Activated T-helper 17 cell treated with anti-CD3 and anti-CD28 coated beads, Interleukin-2, amount 50 U/mL, for 72 hours (primary cell): ENCODE measurements around the gene KCNN3. TPM values are rescaled to one million over a fixed set of nuclear protein-coding genes. Genes with fewer than 3 reads are reported as not detected.
"Not testable (repeated sequence)": the region's sequence is repeated elsewhere in the genome, so short reads cannot be mapped to it uniquely, and the experiment has no call there.

Source experiments
- ATAC-seq: fragments of 150-1000 bp; cut with Tn5 transposase; replicated peaks from 2 replicates; pipeline ENCODE4 v1.10.0; 2021; ENCODE audit warnings: mild to moderate bottlenecking, moderate library complexity
- H3K27ac Mint-ChIP-seq: one replicate; pipeline ENCODE4 v1.8.0; 2022; ENCODE audit warnings: mixed read lengths
- H3K27me3 Mint-ChIP-seq: one replicate; pipeline ENCODE4 v1.8.0; 2022; ENCODE audit warnings: mixed read lengths
- H3K36me3 Mint-ChIP-seq: one replicate; pipeline ENCODE4 v1.8.0; 2022; ENCODE audit warnings: low read depth, mild to moderate bottlenecking, mixed read lengths
- H3K4me1 Mint-ChIP-seq: one replicate; pipeline ENCODE4 v1.8.0; 2022; ENCODE audit warnings: mixed read lengths
- H3K4me3 Mint-ChIP-seq: one replicate; pipeline ENCODE4 v1.8.0; 2022; ENCODE audit warnings: mild to moderate bottlenecking, mixed read lengths
- H3K9me3 Mint-ChIP-seq: one replicate; pipeline ENCODE4 v1.8.0; 2022; ENCODE audit warnings: mixed read lengths
- total RNA-seq, 2 donors: library from RNA; stranded (reverse); gene quantifications; one replicate each; pipeline ENCODE4 v1.2.3, GENCODE V29; 2022

Gene KCNN3
- total RNA-seq, 2 donors from 2014 or later = 0.11 to 0.37 TPM

- Mint-ChIP-seq H3K4me3 (no peak overlapping the region), H3K9me3 (no peaks in the 10 kb centered on the region), H3K36me3 (no peaks in the 10 kb centered on the region), H3K27me3 (peaks cover 12% of the 10 kb centered on the region), H3K4me1 (no peaks in the 10 kb centered on the region), H3K27ac (no peak overlapping the region)
- ATAC-seq = no peak
Measured at GRCh38 chr1:154705544-154705943, 164.5 kb downstream of the KCNN3 start.

- Mint-ChIP-seq H3K4me1 (peaks cover 3% of the 10 kb centered on the region), H3K27ac (no peak overlapping the region)
- ATAC-seq = no peak
Measured at GRCh38 chr1:154703170-154703569, 166.9 kb downstream of the KCNN3 start.

GRCh38 chr1:154698320-154699096, 171.6 kb downstream of the KCNN3 start:
- Mint-ChIP-seq H3K4me3 (no peak overlapping the region), H3K27ac (no peak overlapping the region), H3K27me3 (peaks cover 24% of the 10 kb centered on the region), H3K4me1 (peaks cover 3% of the 10 kb centered on the region), H3K36me3 (no peaks in the 10 kb centered on the region), H3K9me3 (no peaks in the 10 kb centered on the region)
- peak; percentile 89 for ATAC-seq

More at GRCh38 chr1:154703170-154703569, 166.9 kb downstream of the KCNN3 start:
- no peak overlapping the region for H3K4me3 Mint-ChIP-seq
- H3K36me3 Mint-ChIP-seq = no peaks in the 10 kb centered on the region
- no peaks in the 10 kb centered on the region for H3K9me3 Mint-ChIP-seq
- peaks cover 15% of the 10 kb centered on the region for H3K27me3 Mint-ChIP-seq

- Mint-ChIP-seq H3K36me3 (no peaks in the 10 kb centered on the region), H3K27ac (no peak overlapping the region), H3K4me1 (peaks cover 3% of the 10 kb centered on the region), H3K4me3 (no peak overlapping the region), H3K9me3 (no peaks in the 10 kb centered on the region), H3K27me3 (peaks cover 32% of the 10 kb centered on the region)
- ATAC-seq = no peak
Measured at GRCh38 chr1:154697710-154698109, 172.4 kb downstream of the KCNN3 start.

GRCh38 chr1:154696456-154696855, 173.6 kb downstream of the KCNN3 start:
- Mint-ChIP-seq H3K36me3 (no peaks in the 10 kb centered on the region), H3K27me3 (peaks cover 33% of the 10 kb centered on the region), H3K27ac (no peak overlapping the region), H3K9me3 (no peaks in the 10 kb centered on the region), H3K4me1 (peaks cover 3% of the 10 kb centered on the region), H3K4me3 (no peak overlapping the region)
- ATAC-seq = no peak

DNA sequence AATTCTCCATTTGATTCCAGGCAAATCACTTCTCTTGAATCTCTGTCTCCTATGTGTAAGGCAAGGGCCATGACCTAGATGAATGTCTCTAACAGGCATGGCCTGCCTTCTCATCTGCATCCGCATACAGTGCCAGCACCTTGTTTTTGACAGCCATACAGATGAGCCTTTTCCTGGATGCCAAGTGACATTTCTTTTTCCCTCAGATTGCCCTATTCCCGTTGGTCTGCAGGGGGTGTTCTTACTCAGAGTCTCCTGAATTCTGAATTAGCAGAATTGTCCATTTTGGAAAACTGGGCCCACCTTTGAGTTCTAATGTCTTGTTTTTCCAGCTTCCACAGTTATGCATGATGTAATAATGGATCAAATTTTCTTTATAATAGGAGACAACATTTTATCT, 174.1 kb downstream of the KCNN3 start:
- no peak overlapping the region for H3K4me3 Mint-ChIP-seq
- H3K27ac Mint-ChIP-seq = no peak overlapping the region
- H3K27me3 Mint-ChIP-seq = peaks cover 33% of the 10 kb centered on the region
- H3K4me1 Mint-ChIP-seq = peaks cover 3% of the 10 kb centered on the region
- no peaks in the 10 kb centered on the region for H3K36me3 Mint-ChIP-seq
- H3K9me3 Mint-ChIP-seq = no peaks in the 10 kb centered on the region
- ATAC-seq = no peak

DNA sequence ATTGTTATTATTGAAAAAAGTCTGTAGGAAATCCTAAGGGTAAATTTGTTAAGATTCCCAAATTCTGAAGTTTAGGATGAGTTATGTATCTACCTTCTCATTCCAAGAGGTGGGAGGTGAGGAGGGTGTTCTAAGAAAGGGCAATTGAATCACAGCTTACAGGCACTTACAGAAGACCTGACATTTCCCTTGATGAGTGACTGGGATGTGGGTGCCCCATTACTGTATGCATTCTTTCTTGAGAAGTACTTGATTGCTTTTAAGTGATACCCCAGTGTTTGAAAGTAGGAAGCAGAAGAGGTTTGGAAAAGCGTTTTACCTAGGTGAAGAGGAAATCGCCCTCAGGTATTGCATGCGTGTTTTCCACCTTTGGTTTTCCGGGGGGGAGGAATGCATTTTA, 175.1 kb downstream of the KCNN3 start:
- no peak for ATAC-seq
- no peak overlapping the region for H3K4me3 Mint-ChIP-seq
- no peaks in the 10 kb centered on the region for H3K9me3 Mint-ChIP-seq
- no peaks in the 10 kb centered on the region for H3K36me3 Mint-ChIP-seq
- H3K27me3 Mint-ChIP-seq = peaks cover 33% of the 10 kb centered on the region
- H3K27ac Mint-ChIP-seq = no peak overlapping the region
- H3K4me1 Mint-ChIP-seq = peaks cover 3% of the 10 kb centered on the region

DNA sequence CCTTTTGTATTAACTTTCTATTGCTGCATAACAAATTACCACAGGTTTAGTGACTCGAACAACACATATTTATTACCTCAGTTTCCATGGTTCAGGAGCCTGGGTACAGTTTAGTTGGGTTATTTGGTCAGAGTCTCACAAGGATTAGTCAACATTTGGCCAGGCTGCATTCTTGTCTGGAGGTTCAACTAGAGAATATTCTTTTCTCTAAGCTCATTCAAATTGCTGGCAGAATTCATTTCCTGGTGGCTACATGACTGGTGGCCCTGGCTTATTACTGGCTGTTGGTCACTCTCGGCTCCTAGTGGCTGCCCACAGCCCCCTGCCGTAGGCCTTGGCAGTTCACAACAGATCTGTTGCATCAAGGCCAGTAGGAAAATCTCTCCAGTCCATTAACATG, 181.0 kb downstream of the KCNN3 start:
- no peak overlapping the region for H3K27ac Mint-ChIP-seq
- no peak overlapping the region for H3K4me3 Mint-ChIP-seq
- peaks cover 11% of the 10 kb centered on the region for H3K27me3 Mint-ChIP-seq
- H3K36me3 Mint-ChIP-seq = no peaks in the 10 kb centered on the region
- peaks cover under 1% of the 10 kb centered on the region for H3K4me1 Mint-ChIP-seq
- no peak for ATAC-seq
- no peaks in the 10 kb centered on the region for H3K9me3 Mint-ChIP-seq

- Mint-ChIP-seq H3K4me3 (no peak overlapping the region), H3K27ac (no peak overlapping the region), H3K4me1 (peaks cover 5% of the 10 kb centered on the region), H3K9me3 (no peaks in the 10 kb centered on the region), H3K27me3 (peaks cover 5% of the 10 kb centered on the region), H3K36me3 (no peaks in the 10 kb centered on the region)
- ATAC-seq = no peak
Measured at GRCh38 chr1:154686507-154686906, 183.6 kb downstream of the KCNN3 start.

DNA sequence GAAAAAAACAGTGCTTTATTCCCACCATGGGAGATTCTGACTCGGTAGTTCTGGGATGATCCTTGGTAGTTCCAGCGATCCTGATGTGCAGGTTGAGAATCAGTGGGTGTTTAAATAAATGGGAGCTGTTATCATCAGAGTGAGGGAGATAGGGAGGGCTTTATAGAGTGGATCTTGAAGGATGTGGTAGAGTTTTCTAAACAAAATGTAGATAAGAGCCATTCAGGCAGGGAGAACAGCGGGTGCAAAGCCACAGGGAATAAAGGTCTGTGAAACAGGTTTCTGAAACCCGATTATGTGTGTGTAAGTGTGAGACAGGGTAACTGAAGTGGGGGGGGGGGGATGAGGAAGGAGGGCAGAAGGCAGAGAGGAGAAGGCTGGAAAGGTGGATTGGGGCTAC, 186.3 kb downstream of the KCNN3 start:
- H3K36me3 Mint-ChIP-seq = no peaks in the 10 kb centered on the region
- no peak overlapping the region for H3K27ac Mint-ChIP-seq
- H3K4me3 Mint-ChIP-seq = no peak overlapping the region
- no peak for ATAC-seq
- H3K27me3 Mint-ChIP-seq = peaks cover 5% of the 10 kb centered on the region
- peaks cover 5% of the 10 kb centered on the region for H3K4me1 Mint-ChIP-seq
- H3K9me3 Mint-ChIP-seq = no peaks in the 10 kb centered on the region

DNA sequence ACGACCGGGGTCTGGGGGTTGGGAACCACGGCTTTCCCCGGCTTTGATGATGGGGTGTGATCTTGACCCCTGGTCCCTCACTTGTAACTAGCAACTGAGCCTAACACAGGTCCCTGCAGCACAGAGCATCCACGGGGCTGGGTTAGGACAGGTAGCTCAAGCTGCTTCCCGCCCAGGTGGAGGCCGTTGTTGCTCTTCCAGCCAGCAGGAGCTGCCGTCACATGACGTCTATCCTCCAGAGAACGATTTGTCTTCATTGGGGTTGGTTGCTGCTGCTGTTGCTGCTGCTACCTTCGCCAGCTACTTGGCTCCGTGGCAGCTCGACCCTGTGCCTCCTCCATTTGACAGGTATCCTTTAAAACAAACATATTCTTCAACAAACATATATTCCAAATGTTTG, 187.8 kb downstream of the KCNN3 start:
- Mint-ChIP-seq H3K9me3 (no peaks in the 10 kb centered on the region), H3K27ac (no peak overlapping the region), H3K27me3 (peaks cover 5% of the 10 kb centered on the region), H3K36me3 (no peaks in the 10 kb centered on the region), H3K4me3 (no peak overlapping the region), H3K4me1 (peaks cover 5% of the 10 kb centered on the region)
- no peak for ATAC-seq

- H3K27ac Mint-ChIP-seq, H3K36me3 Mint-ChIP-seq, H3K4me1 Mint-ChIP-seq, ATAC-seq, H3K27me3 Mint-ChIP-seq, H3K4me3 Mint-ChIP-seq, H3K9me3 Mint-ChIP-seq: not testable (repeated sequence)
Measured at GRCh38 chr1:154677844-154678243, 192.2 kb downstream of the KCNN3 start.

DNA sequence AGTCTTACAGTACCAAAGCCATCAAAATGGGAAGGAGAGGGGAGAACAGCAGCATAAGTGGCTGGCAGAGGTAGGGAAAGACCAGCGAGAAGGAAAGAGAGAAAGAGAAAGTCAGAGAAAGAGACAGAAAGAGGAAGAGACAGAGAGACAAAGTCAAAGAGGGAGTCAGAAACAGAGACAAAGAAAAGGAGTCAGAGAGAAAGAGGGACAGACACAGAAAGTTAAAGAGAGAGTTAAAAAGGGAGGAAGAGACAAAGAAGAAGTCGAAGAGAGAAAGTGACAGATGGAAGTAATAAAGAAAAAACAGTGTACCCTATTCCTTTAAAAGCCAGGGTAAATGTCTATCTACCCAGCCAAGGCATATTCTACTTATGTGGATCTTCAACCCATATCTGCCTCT, 193.2 kb downstream of the KCNN3 start:
- H3K4me1 Mint-ChIP-seq, H3K27me3 Mint-ChIP-seq, H3K27ac Mint-ChIP-seq, H3K9me3 Mint-ChIP-seq, H3K4me3 Mint-ChIP-seq, H3K36me3 Mint-ChIP-seq, ATAC-seq: not testable (repeated sequence)

DNA sequence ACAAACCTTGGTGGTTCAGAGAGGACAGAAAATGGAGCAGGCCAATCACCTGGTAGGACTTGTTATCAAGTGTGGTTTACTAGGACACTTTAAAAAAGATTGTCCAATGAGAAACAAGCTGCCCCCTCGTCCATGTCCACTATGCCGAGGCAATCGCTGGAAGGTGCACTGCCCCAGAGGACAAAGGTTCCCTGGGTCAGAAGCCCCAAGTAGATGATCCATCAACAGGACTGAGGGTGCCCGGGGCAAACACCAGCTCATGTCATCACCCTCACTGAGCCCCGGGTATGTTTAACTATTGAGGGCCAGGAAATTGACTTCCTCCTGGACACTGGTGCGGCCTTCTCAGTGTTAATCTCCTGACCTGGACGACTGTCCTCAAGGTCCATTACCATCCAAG, 195.6 kb downstream of the KCNN3 start:
- H3K27ac Mint-ChIP-seq, ATAC-seq, H3K4me1 Mint-ChIP-seq, H3K27me3 Mint-ChIP-seq, H3K36me3 Mint-ChIP-seq, H3K4me3 Mint-ChIP-seq, H3K9me3 Mint-ChIP-seq: not testable (repeated sequence)

GRCh38 chr1:154672245-154672644, 197.8 kb downstream of the KCNN3 start:
- not testable (repeated sequence) for H3K36me3 Mint-ChIP-seq, H3K9me3 Mint-ChIP-seq, H3K27me3 Mint-ChIP-seq, H3K27ac Mint-ChIP-seq, H3K4me1 Mint-ChIP-seq, ATAC-seq, H3K4me3 Mint-ChIP-seq

DNA sequence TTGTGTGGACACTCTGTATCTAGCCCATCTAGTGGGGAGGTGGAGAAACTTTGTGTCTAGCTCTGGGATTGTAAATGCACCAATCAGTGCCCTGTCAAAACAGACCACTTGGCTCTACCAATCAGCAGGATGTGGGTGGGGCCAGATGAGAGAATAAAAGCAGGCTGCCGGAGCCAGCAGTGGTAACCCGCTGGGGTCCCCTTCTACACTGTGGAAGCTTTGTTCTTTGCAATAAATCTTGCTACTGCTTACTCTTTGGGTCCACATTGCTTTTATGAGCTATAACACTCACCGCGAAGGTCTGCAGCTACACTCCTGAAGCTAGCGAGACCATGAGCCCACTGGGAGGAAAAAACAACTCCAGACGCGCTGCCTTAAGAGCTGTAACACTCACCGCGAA, 198.7 kb downstream of the KCNN3 start:
- not testable (repeated sequence) for H3K27ac Mint-ChIP-seq, H3K9me3 Mint-ChIP-seq, H3K27me3 Mint-ChIP-seq, H3K36me3 Mint-ChIP-seq, H3K4me3 Mint-ChIP-seq, H3K4me1 Mint-ChIP-seq, ATAC-seq
